ENCODE results near the gene MERTK. TPM values are rescaled to one million over a fixed set of nuclear protein-coding genes. Genes with fewer than 3 reads are reported as not detected.

Gene MERTK
- total and polyA plus RNA-seq, 2 experiments from 2014 or later: 16.4 to 29.6 TPM

GRCh38 chr2:111981666-111982065, 83.3 kb downstream of the MERTK start:
- H3K9me2 ChIP-seq (replicated peaks; ENCODE audit: insufficient read depth): no peaks in the 10 kb centered on the region
- WGBS (ENCODE audit: low lambda C conversion rate, missing lambda C conversion rate): 94% methylated on average over 2 of the region's 2 CpGs

GRCh38 chr2:111982822-111983221, 84.4 kb downstream of the MERTK start:
- Histone ChIP-seq H3K79me2 (no peaks in the 10 kb centered on the region), H3K4me3 (no peak overlapping the region), H3K27me3 (no peaks in the 10 kb centered on the region), H4K20me1 (ENCODE audit: insufficient read depth, poor library complexity, severe bottlenecking) (no peaks in the 10 kb centered on the region), H3K4me1 (ENCODE audit: insufficient read depth) (peaks cover 21% of the 10 kb centered on the region), H3K36me3 (replicated peaks; ENCODE audit: insufficient read depth, low read depth) (no peaks in the 10 kb centered on the region), H3K27ac (no peak overlapping the region), H3K9me3 (ENCODE audit: low read depth) (no peaks in the 10 kb centered on the region), H2AFZ (no peak overlapping the region), H3K4me2 (no peak overlapping the region), H3K9me2 (replicated peaks; ENCODE audit: insufficient read depth) (no peaks in the 10 kb centered on the region)
- DNase-seq (ENCODE audit: low spot score): no peak
- 79% methylated on average over 5 of the region's 5 CpGs for WGBS (ENCODE audit: low lambda C conversion rate, missing lambda C conversion rate)
- TF ChIP-seq EZH2 (IDR thresholded peaks at IDR 0.05; ENCODE audit: borderline replicate concordance): no peak
- TF ChIP-seq EZH2phosphoT487 (IDR thresholded peaks at IDR 0.05; ENCODE audit: low read depth, severe bottlenecking, unreplicated experiment): no peak
- no peak for TF ChIP-seq CTCF (IDR thresholded peaks at IDR 0.05; ENCODE audit: poor library complexity)

More at GRCh38 chr2:111981666-111982065, 83.3 kb downstream of the MERTK start:
- H3K4me1 ChIP-seq (ENCODE audit: insufficient read depth): peaks cover 10% of the 10 kb centered on the region
- no peak overlapping the region for H3K27ac ChIP-seq
- no peaks in the 10 kb centered on the region for H4K20me1 ChIP-seq (ENCODE audit: insufficient read depth, poor library complexity, severe bottlenecking)
- H3K4me3 ChIP-seq: no peak overlapping the region
- H3K27me3 ChIP-seq: no peaks in the 10 kb centered on the region
- no peaks in the 10 kb centered on the region for H3K36me3 ChIP-seq (replicated peaks; ENCODE audit: insufficient read depth, low read depth)
- no peak overlapping the region for H3K4me2 ChIP-seq
- H3K9me3 ChIP-seq (ENCODE audit: low read depth): no peaks in the 10 kb centered on the region
- TF ChIP-seq CTCF (IDR thresholded peaks at IDR 0.05; ENCODE audit: poor library complexity): no peak
- no peak for TF ChIP-seq EZH2phosphoT487 (IDR thresholded peaks at IDR 0.05; ENCODE audit: low read depth, severe bottlenecking, unreplicated experiment)
- TF ChIP-seq EZH2 (IDR thresholded peaks at IDR 0.05; ENCODE audit: borderline replicate concordance): no peak
- no peak overlapping the region for H2AFZ ChIP-seq
- no peaks in the 10 kb centered on the region for H3K79me2 ChIP-seq
- DNase-seq (ENCODE audit: low spot score): no peak

- Histone ChIP-seq H3K4me2 (no peak overlapping the region), H3K36me3 (replicated peaks; ENCODE audit: insufficient read depth, low read depth) (no peaks in the 10 kb centered on the region), H2AFZ (no peak overlapping the region), H3K4me1 (ENCODE audit: insufficient read depth) (peaks cover 24% of the 10 kb centered on the region), H3K9me2 (replicated peaks; ENCODE audit: insufficient read depth) (no peaks in the 10 kb centered on the region), H3K4me3 (no peak overlapping the region), H3K79me2 (no peaks in the 10 kb centered on the region), H3K9me3 (ENCODE audit: low read depth) (no peaks in the 10 kb centered on the region), H3K27me3 (no peaks in the 10 kb centered on the region), H4K20me1 (ENCODE audit: insufficient read depth, poor library complexity, severe bottlenecking) (no peaks in the 10 kb centered on the region), H3K27ac (peak overlapping the region; percentile 72)
- 71% methylated on average over 8 of the region's 8 CpGs for WGBS (ENCODE audit: low lambda C conversion rate, missing lambda C conversion rate)
- TF ChIP-seq EZH2 (IDR thresholded peaks at IDR 0.05; ENCODE audit: borderline replicate concordance): no peak
- TF ChIP-seq EZH2phosphoT487 (IDR thresholded peaks at IDR 0.05; ENCODE audit: low read depth, severe bottlenecking, unreplicated experiment): no peak
- no peak for TF ChIP-seq CTCF (IDR thresholded peaks at IDR 0.05; ENCODE audit: poor library complexity)
- DNase-seq (ENCODE audit: low spot score): no peak
Measured at GRCh38 chr2:111983478-111984212, 85.2 kb downstream of the MERTK start.

Data from hepatocyte (in vitro differentiated cells).